RCC 7860 (cell line): ENCODE measurements around the gene CAND2.
"Not testable (repeated sequence)": the region's sequence is repeated elsewhere in the genome, so short reads cannot be mapped to it uniquely, and the experiment has no call there.

Source experiments
- DNase-seq: peaks from one replicate; pipeline ENCODE4 v3.0.0-alpha.2; 2015; ENCODE audit warnings: low spot score
- FAIRE-seq: peaks from 2 replicates; lab custom pipeline; 2012; peaks lifted over from hg19 to GRCh38; lab: Jason Lieb, UNC

The CAND2 gene

GRCh38 chr3:12769761-12770160 is 26.7 kb upstream of the CAND2 start:
- no peak for DNase-seq
- no peak for FAIRE-seq

- no peak for DNase-seq
- no peak for FAIRE-seq
Observed at GRCh38 chr3:12771236-12771635, 25.2 kb upstream of the CAND2 start.

GRCh38 chr3:12772462-12772861 is 24.0 kb upstream of the CAND2 start:
- no peak for FAIRE-seq
- no peak for DNase-seq

GRCh38 chr3:12773030-12773709 is 23.3 kb upstream of the CAND2 start:
- DNase-seq (no peak), FAIRE-seq (no peak)

GRCh38 chr3:12773710-12774086 is 22.8 kb upstream of the CAND2 start:
- DNase-seq = no peak
- no peak for FAIRE-seq

- DNase-seq = no peak
- no peak for FAIRE-seq
Observed at GRCh38 chr3:12774619-12775018, 21.9 kb upstream of the CAND2 start.

GRCh38 chr3:12775226-12775625 is 21.3 kb upstream of the CAND2 start:
- no peak for FAIRE-seq
- DNase-seq = no peak

GRCh38 chr3:12775970-12776369 is 20.5 kb upstream of the CAND2 start:
- FAIRE-seq = not testable (repeated sequence)

GRCh38 chr3:12777171-12777570 is 19.3 kb upstream of the CAND2 start:
- DNase-seq (no peak), FAIRE-seq (no peak)

More at GRCh38 chr3:12775970-12776369, 20.5 kb upstream of the CAND2 start:
- not testable (repeated sequence) for DNase-seq

GRCh38 chr3:12780751-12781150 is 15.7 kb upstream of the CAND2 start:
- DNase-seq (no peak), FAIRE-seq (no peak)

- FAIRE-seq = no peak
- DNase-seq = no peak
Observed at GRCh38 chr3:12782172-12782815, 14.2 kb upstream of the CAND2 start.

- FAIRE-seq = no peak
- no peak for DNase-seq
Observed at GRCh38 chr3:12785096-12785495, 11.4 kb upstream of the CAND2 start.

GRCh38 chr3:12787346-12787745 is 9.1 kb upstream of the CAND2 start:
- FAIRE-seq, DNase-seq: not testable (repeated sequence)

GRCh38 chr3:12787967-12788690 is 8.4 kb upstream of the CAND2 start:
- not testable (repeated sequence) for FAIRE-seq, DNase-seq

GRCh38 chr3:12791430-12791829 is 5.0 kb upstream of the CAND2 start:
- DNase-seq = no peak

GRCh38 chr3:12793701-12794100 is 2.8 kb upstream of the CAND2 start:
- DNase-seq (no peak), FAIRE-seq (no peak)

More at GRCh38 chr3:12791430-12791829, 5.0 kb upstream of the CAND2 start:
- no peak for FAIRE-seq

- no peak for FAIRE-seq
Observed at GRCh38 chr3:12797124-12797891, 828 bp downstream of the CAND2 start.

GRCh38 chr3:12797892-12798558 is 1.5 kb downstream of the CAND2 start:
- FAIRE-seq = no peak
- no peak for DNase-seq

More at GRCh38 chr3:12797124-12797891, 828 bp downstream of the CAND2 start:
- no peak for DNase-seq

GRCh38 chr3:12798559-12799179 is 2.2 kb downstream of the CAND2 start:
- DNase-seq (no peak), FAIRE-seq (no peak)
